ENCODE data around the gene COL23A1.

DNA sequence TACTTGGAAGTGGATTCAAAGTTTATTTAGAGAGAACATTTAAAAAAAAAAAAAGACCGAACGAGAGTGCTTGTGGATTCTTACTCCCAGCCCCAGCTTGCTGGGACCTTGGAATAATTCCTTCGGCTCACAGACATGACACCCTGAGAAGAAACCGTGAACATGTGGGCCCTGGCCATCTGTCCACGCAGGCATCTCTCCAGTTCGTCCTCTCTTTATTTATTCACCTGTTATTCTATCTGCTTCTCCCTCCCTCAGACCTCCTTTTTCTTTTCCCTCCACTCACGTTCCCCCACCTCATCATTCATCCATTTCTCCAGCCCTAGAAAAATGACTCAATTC lies 263.8 kb downstream of the COL23A1 start:
- TF ChIP-seq, protein P1, sequence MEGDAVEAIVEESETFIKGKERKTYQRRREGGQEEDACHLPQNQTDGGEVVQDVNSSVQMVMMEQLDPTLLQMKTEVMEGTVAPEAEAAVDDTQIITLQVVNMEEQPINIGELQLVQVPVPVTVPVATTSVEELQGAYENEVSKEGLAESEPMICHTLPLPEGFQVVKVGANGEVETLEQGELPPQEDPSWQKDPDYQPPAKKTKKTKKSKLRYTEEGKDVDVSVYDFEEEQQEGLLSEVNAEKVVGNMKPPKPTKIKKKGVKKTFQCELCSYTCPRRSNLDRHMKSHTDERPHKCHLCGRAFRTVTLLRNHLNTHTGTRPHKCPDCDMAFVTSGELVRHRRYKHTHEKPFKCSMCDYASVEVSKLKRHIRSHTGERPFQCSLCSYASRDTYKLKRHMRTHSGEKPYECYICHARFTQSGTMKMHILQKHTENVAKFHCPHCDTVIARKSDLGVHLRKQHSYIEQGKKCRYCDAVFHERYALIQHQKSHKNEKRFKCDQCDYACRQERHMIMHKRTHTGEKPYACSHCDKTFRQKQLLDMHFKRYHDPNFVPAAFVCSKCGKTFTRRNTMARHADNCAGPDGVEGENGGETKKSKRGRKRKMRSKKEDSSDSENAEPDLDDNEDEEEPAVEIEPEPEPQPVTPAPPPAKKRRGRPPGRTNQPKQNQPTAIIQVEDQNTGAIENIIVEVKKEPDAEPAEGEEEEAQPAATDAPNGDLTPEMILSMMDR (conservative IDR thresholded peaks at IDR 0.05; ENCODE audit: low read depth, low read length) = no peak
- no peak for TF ChIP-seq EZH2 (IDR thresholded peaks at IDR 0.05; ENCODE audit: borderline replicate concordance, low read depth, low read length, poor library complexity, severe bottlenecking)
